Epithelial cell of proximal tubule (primary cell): ENCODE measurements around the gene MLLT11. TPM values are rescaled to one million over a fixed set of nuclear protein-coding genes. Genes with fewer than 3 reads are reported as not detected.

Experiments used
- DNase-seq: peaks from one replicate; pipeline ENCODE4 v3.0.0-alpha.2; 2011; ENCODE audit warnings: low read depth
- H3K4me3 ChIP-seq: 2 replicates; pipeline ENCODE4 v1.5.1; 2011; ENCODE audit warnings: low read depth, mild to moderate bottlenecking, low read length
- CTCF ChIP-seq: conservative IDR thresholded peaks from 2 replicates; pipeline ENCODE4 v1.5.1; 2012; ENCODE audit warnings: low read depth, mild to moderate bottlenecking, low read length
- total RNA-seq: library from RNA; depleted of rRNA; stranded (reverse); fragments of >200 nt; gene quantifications from 2 replicates; pipeline ENCODE4 v1.2.3, GENCODE V29; 2015

MLLT11 gene
- total RNA-seq: 19.0 and 27.6 TPM in 2 replicates

- H3K4me3 ChIP-seq: peak within 1 kb of the TSS; percentile 76
- no peak for DNase-seq
- peak; percentile 7 for TF ChIP-seq CTCF
These were observed at the start of gene MLLT11 for GRCh38 chr1:151060007-151060656. MLLT11 (plus strand) TSS chr1:151060397; CDS start chr1:151067225, 6,828 bp downstream.

- TF ChIP-seq CTCF: no peak
These were observed 48.9 kb upstream of the MLLT11 start for GRCh38 chr1:151011154-151011850.

GRCh38 chr1:151012684-151013471, 47.3 kb upstream of the MLLT11 start:
- H3K4me3 ChIP-seq: no peak overlapping the region
- no peak for TF ChIP-seq CTCF
- DNase-seq: no peak

More at GRCh38 chr1:151011154-151011850, 48.9 kb upstream of the MLLT11 start:
- no peak for DNase-seq
- no peak overlapping the region for H3K4me3 ChIP-seq

GRCh38 chr1:151013518-151013917, 46.7 kb upstream of the MLLT11 start:
- H3K4me3 ChIP-seq: no peak overlapping the region
- DNase-seq: no peak
- no peak for TF ChIP-seq CTCF

GRCh38 chr1:151024540-151025146, 35.6 kb upstream of the MLLT11 start:
- no peak for DNase-seq
- peak; percentile 95 for TF ChIP-seq CTCF
- H3K4me3 ChIP-seq: no peak overlapping the region

GRCh38 chr1:151026460-151026859, 33.7 kb upstream of the MLLT11 start:
- no peak for DNase-seq
- TF ChIP-seq CTCF: no peak
- no peak overlapping the region for H3K4me3 ChIP-seq
